Stimulated activated CD4-positive, alpha-beta T cell treated with anti-CD3 and anti-CD28 coated beads, Interleukin-1b, Interleukin-23, amount 100 ng/mL, for 24 hours (primary cell): ENCODE measurements around the gene CDYL.
"Not testable (repeated sequence)": the region's sequence is repeated elsewhere in the genome, so short reads cannot be mapped to it uniquely, and the experiment has no call there.

Source experiments
- DNase-seq, 4 experiments: peaks; one replicate each; pipeline ENCODE4 v3.0.0-alpha.2; 2020; ENCODE audit warnings: low read depth in 4 of 4, low spot score in 1 of 4

CDYL gene

GRCh38 chr6:4994741-4995140 lies 218.5 kb downstream of the CDYL start:
- no peak for DNase-seq

DNA sequence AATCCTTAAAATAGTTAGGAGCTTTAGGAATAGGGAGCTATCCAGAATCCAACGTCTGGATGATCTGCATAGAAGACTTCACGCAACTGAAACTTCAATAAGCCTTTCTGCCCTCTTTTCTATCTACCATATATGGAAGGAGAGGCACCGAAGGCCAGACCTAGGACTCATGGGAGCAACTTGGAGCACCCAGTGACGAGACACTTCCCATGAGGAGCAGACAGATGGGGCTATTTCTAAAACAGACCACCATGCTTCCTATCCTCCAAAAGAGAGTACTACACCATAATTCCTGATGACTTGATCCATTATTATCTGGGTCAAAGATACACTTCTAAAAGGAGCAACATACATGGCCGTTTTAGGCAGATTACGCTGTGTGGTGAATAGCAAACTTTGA lies 221.7 kb downstream of the CDYL start:
- no peak for DNase-seq

GRCh38 chr6:4999586-4999985 lies 223.4 kb downstream of the CDYL start:
- DNase-seq = no peak

DNA sequence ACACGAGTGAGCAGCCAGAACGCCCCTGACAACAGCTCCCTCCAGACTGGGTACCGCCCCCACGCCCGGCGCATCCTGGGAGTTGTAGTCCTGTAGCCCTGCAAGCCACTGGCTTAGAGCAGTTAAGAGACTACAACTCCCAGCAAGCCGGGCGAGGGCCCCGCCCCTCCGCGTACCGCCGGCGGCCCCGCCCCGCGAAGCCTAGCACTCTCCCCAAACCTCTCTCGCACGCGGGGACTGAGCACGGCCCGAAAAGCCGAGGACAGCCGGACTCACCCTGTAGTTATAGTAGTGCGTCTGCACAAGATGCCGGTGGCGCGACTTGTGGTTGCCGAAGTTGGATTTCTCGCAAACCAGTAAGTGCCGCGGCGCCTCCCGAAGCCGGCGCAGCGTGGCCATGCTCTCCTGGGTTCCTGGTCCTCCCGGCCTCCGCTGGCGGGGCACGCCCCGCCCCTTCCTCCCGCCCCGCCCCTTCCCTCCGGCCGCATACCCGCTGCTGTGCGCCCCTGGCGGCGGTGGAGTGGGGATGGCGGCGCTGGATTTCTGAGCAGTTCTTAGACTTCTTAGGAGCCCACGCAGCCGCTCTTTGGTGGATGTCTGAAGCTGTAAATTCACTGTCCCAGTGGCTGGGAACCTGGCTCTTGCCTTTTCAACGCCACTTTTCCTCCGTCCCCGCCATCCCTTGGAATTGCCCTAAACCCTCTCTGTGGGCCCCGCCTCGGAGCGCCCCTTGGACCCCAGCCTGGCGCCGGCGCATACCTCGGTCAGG lies 227.6 kb downstream of the CDYL start, which contains the start of gene RPP40:
RPP40 (minus strand) TSS at position 434 of the 769 bp plus-strand sequence; CDS start at position 399, 35 bp downstream.
- peak; percentile 97 to 98 (median 98) for DNase-seq

DNA sequence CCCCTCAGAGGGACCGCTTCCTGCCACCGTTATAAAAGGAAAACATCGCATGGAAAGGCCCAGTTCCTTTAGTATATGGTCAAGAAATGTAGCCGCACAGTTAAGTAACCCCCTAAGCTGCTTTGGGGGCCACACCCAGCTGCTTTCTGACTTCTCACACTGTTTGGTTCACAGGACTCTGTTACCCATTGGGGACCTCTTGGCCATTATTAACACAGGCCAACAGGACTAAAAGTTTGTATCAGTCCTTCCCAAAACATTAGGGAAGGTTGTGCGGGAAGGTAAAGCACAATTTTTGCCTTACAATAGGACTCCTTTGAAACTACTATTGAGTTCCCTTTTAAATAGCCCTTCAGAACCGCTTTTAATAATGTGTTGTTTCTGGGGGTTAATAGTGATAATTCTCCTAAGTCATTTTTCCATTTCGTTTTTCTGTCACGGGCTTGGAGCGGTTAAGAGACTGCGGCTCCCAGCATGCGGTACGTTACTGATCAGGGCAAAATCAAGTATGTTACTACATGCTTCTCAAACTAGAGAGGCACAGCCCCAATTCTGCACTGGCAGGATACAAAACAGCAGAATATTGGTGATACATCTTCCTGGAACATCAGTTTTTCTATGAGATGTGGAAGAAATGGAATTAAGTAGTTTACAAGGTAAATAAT lies 228.3 kb downstream of the CDYL start:
- no peak for DNase-seq

- not testable (repeated sequence) for DNase-seq
These were observed 228.8 kb downstream of the CDYL start for GRCh38 chr6:5005038-5005433.
